ENCODE measurements around the gene TNFSF18.

The TNFSF18 gene

GRCh38 chr1:172997941-172998361 is 52.8 kb downstream of the TNFSF18 start:
- TF ChIP-seq, protein P1, sequence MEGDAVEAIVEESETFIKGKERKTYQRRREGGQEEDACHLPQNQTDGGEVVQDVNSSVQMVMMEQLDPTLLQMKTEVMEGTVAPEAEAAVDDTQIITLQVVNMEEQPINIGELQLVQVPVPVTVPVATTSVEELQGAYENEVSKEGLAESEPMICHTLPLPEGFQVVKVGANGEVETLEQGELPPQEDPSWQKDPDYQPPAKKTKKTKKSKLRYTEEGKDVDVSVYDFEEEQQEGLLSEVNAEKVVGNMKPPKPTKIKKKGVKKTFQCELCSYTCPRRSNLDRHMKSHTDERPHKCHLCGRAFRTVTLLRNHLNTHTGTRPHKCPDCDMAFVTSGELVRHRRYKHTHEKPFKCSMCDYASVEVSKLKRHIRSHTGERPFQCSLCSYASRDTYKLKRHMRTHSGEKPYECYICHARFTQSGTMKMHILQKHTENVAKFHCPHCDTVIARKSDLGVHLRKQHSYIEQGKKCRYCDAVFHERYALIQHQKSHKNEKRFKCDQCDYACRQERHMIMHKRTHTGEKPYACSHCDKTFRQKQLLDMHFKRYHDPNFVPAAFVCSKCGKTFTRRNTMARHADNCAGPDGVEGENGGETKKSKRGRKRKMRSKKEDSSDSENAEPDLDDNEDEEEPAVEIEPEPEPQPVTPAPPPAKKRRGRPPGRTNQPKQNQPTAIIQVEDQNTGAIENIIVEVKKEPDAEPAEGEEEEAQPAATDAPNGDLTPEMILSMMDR (IDR thresholded peaks at IDR 0.05; ENCODE audit: low read depth, low read length): no peak
- DNase-seq (ENCODE audit: extremely low read depth, low read depth): no peak

GRCh38 chr1:172993640-172994039 is 57.1 kb downstream of the TNFSF18 start:
- DNase-seq (ENCODE audit: extremely low read depth, low read depth): no peak
- TF ChIP-seq, protein P1 (IDR thresholded peaks at IDR 0.05; ENCODE audit: low read depth, low read length): no peak

DNA sequence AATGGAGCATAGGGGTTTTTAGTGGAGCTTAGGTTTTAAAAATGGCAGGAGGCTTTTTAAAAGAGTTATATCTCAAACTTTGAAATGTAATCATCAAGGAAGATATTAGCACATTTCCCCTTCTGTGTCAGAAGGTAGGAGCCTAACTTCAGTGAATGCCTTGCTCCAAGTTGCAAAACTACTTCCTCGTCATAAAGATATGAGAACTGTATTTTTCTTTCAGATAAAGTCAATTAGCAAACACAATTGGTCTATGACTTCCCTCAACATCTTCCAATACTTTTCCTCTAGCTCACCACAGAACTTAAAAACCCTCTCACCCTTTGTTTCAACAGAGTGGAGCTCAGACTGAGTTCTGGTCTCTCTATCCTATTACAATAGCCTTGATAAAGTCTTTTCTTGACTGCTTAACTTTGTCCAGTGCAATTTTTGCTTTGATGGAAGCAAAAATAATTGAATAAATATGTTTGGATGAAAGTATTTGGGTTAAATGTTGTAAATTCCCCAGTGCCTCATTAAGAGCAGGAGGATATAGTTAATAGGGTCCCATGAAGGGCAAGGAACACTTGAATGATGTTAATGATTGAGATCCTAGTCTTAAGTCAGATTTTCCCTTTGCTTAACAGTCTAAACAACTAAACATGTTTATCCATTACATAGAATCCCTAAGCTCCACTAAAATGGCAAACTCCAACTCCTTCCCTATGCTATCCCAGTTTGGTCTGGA is 58.9 kb downstream of the TNFSF18 start:
- no peak for DNase-seq (ENCODE audit: extremely low read depth, low read depth)
- TF ChIP-seq, protein P1 (IDR thresholded peaks at IDR 0.05; ENCODE audit: low read depth, low read length): no peak

- no peak for DNase-seq (ENCODE audit: extremely low read depth, low read depth)
Measured at GRCh38 chr1:172990598-172991215, 60.0 kb downstream of the TNFSF18 start.

More at GRCh38 chr1:172990598-172991215, 60.0 kb downstream of the TNFSF18 start:
- TF ChIP-seq, protein P1 (IDR thresholded peaks at IDR 0.05; ENCODE audit: low read depth, low read length): no peak
